NCI-H524 (cell line): ENCODE data around the gene TRIM9.

Experiments used
- DNase-seq, 2 experiments: peaks; one replicate each; lab custom pipeline; 2025; lab: John Stamatoyannopoulos, UW

The TRIM9 gene

DNA sequence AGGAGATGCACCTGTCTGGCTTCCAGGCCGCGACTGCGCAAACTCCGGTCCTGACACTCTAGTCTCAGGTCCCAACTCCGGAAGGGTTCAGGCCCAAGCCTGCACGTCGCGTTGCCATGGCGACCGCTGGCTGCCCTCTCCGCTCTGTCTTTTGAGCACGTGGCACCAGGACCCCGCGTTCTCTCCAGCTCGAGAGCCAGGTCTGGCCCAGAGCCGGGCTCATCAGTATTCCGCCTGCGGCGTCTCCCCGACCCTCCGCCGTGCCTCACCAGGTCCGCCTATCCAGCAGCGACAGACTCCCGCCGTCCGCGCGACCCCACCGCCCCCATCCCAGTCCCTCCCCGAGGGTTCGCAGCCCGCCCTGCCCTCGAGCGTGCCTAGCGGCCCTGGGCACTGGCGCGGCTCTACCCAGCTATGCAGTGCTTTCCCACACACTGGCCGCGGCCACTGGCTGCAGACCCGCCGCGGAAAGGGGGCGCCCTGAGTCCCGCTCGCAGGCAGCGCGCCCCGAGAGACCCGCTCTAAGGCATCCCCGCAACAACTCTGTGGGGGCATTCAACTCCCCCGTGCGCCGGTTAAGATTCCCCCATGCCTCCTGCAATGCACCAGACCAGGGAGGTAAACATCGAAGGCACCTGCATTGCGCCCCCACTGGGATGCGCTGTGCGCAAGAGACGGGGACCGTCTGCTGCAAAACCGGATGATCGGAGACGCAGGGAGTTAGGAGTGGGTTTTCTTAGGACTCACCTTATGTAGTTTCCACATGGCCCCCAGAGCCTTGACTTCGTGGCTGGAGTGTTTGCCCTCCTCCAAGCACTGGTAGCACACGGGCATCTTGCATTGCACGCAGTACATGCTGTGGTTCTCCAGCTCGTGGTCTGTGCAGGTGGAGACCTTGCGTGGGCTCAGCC, 1.3 kb downstream of the TRIM9 start:
- peak; percentile 94 to 97 for DNase-seq

DNA sequence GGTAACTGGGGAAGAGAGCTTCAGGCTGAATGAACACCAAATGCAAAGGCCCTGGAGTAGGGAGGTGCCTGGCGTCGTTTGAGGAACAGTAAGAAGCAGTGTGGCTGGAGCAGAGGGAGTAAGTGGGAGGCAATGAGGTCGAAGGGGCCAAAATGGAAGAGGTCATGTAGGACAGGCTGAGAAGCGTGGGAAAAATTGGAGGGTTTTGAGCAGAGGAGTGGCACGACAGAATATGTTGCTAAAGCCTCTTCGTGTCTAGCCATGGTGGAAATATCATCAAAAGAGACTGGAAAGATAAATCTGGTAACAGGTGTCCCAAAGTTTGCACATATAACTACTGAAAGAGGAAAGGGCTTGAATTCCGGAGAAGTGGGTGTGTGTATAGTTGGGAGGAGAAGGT, 1.9 kb downstream of the TRIM9 start:
- no peak for DNase-seq

- DNase-seq, result peak in 1 of 2 experiments; percentile 51
Measured at GRCh38 chr14:51089278-51089677, 5.6 kb downstream of the TRIM9 start.

- DNase-seq, result peak in 1 of 2 experiments; percentile 17
Measured at GRCh38 chr14:51087031-51087441, 7.9 kb downstream of the TRIM9 start.

DNA sequence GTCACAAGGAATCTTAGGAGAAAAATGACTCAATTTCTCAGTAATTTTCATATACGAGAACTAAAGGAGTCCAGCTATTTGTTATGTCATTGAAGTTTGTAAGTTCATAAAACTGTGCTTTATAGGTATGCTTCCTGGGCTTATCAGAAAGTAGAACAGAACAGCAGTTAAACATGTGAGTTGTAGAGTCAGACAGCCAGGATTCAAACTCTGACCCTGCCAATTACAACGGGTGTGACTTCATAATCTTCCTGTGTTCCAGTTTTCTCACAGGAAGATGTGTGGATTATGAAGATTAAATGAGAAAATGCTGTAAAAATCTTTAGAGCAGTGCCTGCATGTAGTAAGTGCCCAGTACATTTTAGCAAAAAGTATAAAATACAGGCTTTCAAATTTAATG, 8.9 kb downstream of the TRIM9 start:
- DNase-seq, result no peak

DNA sequence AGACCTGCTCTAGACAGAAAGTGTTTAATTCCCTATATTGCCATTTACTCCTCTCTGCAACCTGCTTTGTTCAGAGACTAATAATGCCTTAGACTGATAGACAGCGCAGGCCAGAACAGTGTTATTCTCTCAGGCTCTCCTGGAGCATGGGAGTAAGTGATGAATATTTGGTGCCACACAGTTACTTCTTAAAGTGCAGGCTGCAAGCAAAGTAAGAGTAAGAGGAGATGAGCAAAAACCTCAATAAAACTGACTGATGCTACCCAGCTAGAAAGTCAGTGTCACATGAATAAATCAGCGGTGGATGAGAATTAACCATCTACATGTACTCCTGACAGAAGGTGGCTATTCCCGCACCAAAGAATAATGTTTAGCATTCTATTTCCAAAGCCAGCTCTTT, 9.9 kb downstream of the TRIM9 start:
- no peak for DNase-seq

- DNase-seq, result no peak
Measured at GRCh38 chr14:51084507-51084906, 10.4 kb downstream of the TRIM9 start.

DNA sequence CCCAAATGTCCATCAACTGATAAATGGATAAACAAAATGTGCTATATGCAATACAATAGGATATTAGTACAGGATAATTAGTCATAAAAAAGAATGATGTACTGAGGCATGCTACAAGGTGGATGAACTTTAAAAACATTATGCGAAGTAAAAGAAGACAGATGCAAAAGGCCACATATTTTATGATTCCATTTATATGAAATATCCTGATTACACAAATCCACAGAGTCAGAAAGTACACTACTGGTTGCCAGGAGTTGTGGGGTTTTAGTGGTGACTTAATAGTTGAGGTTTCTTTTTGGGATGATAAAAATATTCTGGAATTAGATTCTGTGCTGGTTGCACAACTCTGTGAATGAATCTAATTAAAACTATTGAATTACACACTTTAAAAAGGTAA, 12.6 kb downstream of the TRIM9 start:
- DNase-seq, result no peak

GRCh38 chr14:51081712-51082111, 13.2 kb downstream of the TRIM9 start:
- no peak for DNase-seq

- no peak for DNase-seq
Measured at GRCh38 chr14:51081209-51081608, 13.7 kb downstream of the TRIM9 start.

- no peak for DNase-seq
Measured at GRCh38 chr14:51080645-51081044, 14.3 kb downstream of the TRIM9 start.

DNA sequence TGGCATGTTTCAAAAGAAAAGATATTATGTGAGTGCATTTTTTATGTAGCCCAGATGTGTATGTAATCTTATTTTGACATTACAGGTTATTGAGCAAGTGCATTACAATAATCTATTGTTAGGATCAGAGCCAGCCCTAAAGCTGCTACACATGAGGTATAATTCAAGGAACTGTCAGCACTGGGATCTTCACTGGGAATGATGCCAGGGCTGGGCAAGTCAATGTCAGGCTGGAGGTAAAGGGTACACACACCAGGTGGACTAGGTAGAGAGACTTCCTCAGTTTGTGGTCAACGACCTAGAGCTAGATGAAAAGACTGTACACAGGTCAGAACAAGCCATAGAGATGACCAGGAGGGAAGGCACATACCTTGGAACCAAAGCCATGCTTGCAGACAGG, 15.4 kb downstream of the TRIM9 start:
- DNase-seq, result no peak

DNA sequence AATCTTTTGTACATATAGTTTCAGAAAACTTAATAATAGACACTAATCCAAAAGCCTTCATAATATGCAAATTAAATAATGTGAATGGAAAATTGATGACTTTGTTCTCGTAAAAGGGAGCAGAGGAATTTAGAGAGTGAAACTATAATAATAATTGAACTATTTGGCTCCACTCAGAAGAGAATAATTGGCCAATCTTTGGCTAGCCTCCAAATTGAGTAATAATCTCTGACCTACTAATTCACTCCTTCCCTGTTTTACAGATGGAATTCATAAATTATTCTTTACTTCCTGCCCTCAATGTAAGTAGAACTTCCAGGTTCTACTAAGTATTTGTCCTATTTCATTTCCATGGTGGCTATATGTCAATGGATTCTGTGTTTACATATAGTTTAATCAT, 15.8 kb downstream of the TRIM9 start:
- DNase-seq, result no peak

GRCh38 chr14:51074701-51075385, 20.1 kb downstream of the TRIM9 start:
- no peak for DNase-seq

DNA sequence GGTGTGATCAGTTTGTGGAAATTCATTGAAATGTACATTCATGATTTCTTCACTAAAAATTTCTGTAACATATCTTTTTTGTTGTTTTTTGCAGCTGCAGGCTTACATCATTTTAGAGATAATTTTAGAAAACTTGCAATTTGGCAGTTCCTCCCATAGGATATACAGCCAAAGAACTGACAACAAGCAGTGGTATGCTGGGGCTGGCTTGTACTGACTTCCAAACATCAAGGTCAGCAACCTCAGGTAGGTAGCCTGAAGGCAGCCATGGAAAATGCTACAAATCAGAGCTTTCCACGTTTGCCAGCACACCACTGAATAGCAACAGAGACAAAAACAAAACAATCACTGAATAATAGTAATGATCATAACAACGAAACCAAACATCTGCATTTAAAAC, 21.2 kb downstream of the TRIM9 start:
- DNase-seq, result no peak

- no peak for DNase-seq
Measured at GRCh38 chr14:51072976-51073375, 21.9 kb downstream of the TRIM9 start.

- no peak for DNase-seq
Measured at GRCh38 chr14:51071857-51072256, 23.0 kb downstream of the TRIM9 start.

DNA sequence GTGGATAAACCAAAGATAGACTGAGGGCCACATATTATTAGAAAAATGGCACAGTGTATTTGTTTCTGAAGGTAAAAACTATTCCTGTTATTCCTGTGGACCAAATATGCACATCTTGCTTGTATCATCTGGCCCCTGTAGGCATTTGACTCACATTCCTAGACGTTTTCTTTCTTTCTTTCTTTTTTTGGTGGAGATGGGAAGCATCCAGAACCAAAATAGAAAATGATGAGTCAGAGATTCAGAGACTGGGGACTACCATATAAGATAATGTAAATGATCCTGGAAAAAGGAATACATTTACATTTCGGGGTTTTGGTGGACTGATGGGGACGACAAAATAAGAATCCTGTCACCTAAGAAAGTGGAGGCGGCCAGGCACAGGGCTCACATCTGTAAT, 24.2 kb downstream of the TRIM9 start:
- no peak for DNase-seq

DNA sequence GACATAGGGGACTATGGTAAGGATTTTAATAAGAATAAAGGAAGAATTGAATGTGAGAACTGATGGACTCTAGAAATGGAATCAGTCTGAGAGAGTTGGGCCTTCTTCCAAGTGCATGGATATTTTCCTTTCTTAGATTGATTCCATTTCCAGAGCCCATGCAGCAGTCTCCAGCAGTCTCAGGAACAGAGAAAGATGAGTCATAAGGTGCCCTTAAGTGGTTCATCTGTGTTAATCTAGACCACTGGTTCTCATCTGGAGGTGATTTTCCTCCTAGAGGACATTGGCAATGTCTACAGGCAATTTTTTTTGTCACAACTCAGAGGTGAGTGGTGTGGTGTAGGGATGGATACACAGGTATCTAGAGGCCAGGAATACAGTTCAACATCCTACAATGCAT, 25.9 kb downstream of the TRIM9 start:
- no peak for DNase-seq

DNA sequence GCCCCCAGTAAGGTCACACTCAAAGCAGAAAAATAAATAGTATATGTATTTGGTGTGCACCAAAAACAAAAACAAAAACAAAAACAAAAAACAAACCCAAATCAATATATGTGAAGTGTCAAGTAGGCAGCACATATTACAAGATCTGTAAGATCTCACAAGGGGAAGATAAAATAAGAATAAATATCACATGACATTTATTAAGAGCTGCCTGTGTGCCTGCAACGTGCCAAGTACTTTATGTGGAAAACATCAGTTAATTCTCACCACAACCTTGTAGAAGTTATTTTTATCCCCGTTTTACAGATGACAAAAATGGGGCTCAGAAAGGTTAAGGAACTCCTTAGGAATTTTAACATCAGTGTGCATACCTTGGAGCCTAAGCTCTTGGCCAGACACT, 26.6 kb downstream of the TRIM9 start:
- no peak for DNase-seq

DNA sequence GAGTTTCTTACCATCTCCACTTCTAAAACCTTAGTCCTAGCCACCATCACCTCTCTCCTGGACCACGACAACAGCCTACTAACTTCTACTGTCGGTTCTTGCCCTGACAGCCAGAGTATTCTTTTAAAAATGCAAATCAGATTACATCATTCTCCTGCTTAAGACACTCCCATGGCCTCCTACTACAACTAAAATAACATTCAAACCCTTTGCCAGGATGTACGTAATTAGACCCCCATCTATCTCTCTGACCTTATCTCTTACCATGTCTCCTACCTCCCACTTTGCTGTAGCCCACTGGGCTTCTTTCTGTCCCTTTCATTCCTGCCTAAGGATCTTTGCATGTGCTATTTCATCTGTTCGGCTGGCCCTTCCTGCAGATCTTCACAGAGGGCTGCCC, 27.6 kb downstream of the TRIM9 start:
- no peak for DNase-seq

GRCh38 chr14:51066576-51066975, 28.3 kb downstream of the TRIM9 start:
- DNase-seq, result no peak

DNA sequence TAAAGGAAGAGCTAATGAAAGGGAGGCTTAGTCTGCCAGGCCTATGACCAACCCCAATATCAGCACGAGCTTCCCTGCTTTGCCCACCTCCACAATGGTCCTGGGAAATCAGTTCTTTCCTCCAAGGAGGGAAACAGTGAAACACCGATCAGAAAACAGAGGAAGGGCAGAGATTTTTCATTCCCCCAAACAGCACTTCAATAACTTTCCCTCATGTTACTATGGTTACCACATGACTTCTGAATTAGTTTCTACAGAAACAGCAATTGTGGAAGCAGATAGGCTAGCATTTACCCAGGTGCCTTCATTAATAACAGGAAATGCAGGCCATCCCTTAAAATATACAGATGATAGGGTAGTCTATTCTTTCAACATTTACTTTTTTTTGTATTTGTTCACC, 35.9 kb downstream of the TRIM9 start:
- no peak for DNase-seq
